ENCODE results near the gene TEK. TPM values are rescaled to one million over a fixed set of nuclear protein-coding genes. Genes with fewer than 3 reads are reported as not detected.

Gene TEK
- total and polyA plus RNA-seq, 8 donors: 0.56 to 25.5 (median 2.0) TPM; not detected in 1

DNA sequence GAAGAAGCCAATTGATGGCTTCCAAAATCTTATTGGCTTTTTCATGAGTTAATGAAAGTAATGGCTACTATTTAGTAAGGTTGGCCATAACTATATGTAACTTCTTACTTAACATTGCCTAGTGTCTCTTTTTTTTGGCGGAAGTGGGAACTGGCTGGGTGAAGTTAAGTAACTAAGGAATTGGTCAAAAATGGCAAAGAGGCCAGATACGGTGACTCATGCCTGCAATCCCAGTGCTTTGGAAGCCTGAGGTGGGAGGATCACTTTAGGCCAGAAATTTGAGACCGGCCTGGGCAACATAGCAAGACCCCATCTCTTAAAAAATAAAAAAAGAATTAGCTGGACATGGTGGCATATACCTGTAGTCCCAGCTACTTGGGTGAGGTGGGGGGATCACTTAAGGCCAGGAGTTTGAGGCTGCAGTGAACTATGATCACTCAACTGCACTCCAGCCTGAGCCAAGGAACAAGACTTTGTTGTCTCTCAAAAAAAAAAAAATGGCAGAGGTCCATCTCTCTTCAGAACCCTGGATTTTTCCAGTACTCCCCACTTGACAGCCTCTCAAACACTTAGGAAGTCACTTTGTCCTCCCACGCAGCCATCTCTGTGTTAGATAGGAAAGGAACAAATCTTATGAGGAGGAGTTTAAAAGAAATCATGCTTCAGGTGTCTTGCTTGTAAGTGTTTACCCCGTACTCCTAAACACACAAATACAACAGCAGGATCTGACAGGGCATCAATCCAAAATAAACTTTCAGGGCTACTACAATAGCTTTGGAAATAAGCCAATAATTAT is 75.7 kb downstream of the TEK start:
- 39 to 76% (median 67%) methylated on average over 5 of the region's 5 CpGs for WGBS, 5 donors

DNA sequence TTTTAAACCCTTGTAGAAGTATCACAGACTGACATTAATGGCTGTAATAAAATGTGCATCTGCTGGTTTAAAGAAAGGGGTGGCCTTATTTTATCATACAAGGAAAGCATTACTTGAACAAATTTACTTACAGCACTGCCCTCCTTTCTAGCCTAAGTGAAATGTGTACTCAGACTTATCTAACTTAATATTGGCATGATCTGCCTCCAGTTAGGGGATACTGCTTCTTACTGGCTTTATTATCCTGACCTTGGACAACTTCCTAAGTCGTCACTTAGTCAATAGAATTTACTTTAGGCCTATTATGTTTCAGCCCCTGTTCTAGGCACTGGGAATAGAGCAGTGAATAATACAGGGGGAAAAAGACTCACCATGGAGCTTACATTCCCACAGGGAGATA is 79.4 kb downstream of the TEK start:
- H3K9me3 ChIP-seq: no peaks in the 10 kb centered on the region
- no peaks in the 10 kb centered on the region for H3K36me3 ChIP-seq
- TF ChIP-seq, protein P1, sequence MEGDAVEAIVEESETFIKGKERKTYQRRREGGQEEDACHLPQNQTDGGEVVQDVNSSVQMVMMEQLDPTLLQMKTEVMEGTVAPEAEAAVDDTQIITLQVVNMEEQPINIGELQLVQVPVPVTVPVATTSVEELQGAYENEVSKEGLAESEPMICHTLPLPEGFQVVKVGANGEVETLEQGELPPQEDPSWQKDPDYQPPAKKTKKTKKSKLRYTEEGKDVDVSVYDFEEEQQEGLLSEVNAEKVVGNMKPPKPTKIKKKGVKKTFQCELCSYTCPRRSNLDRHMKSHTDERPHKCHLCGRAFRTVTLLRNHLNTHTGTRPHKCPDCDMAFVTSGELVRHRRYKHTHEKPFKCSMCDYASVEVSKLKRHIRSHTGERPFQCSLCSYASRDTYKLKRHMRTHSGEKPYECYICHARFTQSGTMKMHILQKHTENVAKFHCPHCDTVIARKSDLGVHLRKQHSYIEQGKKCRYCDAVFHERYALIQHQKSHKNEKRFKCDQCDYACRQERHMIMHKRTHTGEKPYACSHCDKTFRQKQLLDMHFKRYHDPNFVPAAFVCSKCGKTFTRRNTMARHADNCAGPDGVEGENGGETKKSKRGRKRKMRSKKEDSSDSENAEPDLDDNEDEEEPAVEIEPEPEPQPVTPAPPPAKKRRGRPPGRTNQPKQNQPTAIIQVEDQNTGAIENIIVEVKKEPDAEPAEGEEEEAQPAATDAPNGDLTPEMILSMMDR (IDR thresholded peaks at IDR 0.05): no peak
- TF ChIP-seq POLR2AphosphoS5 (IDR thresholded peaks at IDR 0.05) (peak in 1 of 3 donors; percentile 42), EP300 (IDR thresholded peaks at IDR 0.05) (no peak), POLR2A (IDR thresholded peaks at IDR 0.05) (no peak)
- 25 to 45% (median 32%) methylated on average over 1 of the region's 1 CpG for WGBS, 5 donors
- peak in 1 of 2 donors; percentile 46 for DNase-seq
- H3K27ac ChIP-seq: no peak overlapping the region
- H3K4me3 ChIP-seq: no peak overlapping the region
- H3K4me1 ChIP-seq: peaks cover 3 to 45% (median 15%) of the 10 kb centered on the region in 4 donors
- intact Hi-C loops (cut with DNase I; ENCODE audit: low total_unique reads): no loop called here
- no peaks in the 10 kb centered on the region for H3K27me3 ChIP-seq

More for the DNA sequence above, 75.7 kb downstream of the TEK start:
- Histone ChIP-seq H3K27ac (peak overlapping the region in 2 of 5 donors; percentile 3 to 30), H3K9me3 (no peaks in the 10 kb centered on the region), H3K36me3 (no peaks in the 10 kb centered on the region), H3K4me3 (no peak overlapping the region), H3K4me1 (peaks cover 9 to 68% (median 21%) of the 10 kb centered on the region in 4 donors), H3K27me3 (no peaks in the 10 kb centered on the region)
- intact Hi-C loops (cut with DNase I; ENCODE audit: low total_unique reads): no loop called here
- peak in 1 of 2 donors; percentile 36 for DNase-seq
- TF ChIP-seq, protein P1 (IDR thresholded peaks at IDR 0.05): no peak
- TF ChIP-seq POLR2AphosphoS5 (IDR thresholded peaks at IDR 0.05) (peak in 1 of 3 donors; percentile 29), POLR2A (IDR thresholded peaks at IDR 0.05) (no peak), EP300 (IDR thresholded peaks at IDR 0.05) (no peak)

DNA sequence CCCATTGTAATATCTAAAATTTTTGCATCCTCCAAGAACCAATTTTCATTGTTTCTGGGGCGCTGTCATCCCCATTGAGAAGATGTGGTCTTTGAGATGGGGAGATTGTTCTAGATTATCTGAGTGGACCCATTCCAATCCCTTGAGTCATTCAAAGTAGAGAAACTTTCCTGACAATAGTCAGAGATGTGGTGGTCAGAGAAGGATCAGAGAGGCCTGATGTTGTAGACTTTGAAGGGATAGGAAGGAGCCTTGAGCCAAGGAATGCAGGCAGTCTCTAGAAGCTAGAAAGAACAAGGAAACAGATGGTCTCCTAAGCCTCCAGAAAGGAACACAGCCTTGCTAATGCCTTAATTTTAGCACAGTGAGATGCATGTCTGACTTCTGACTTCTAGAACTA is 80.4 kb downstream of the TEK start:
- 92 to 100% (median 98%) methylated on average over 1 of the region's 1 CpG for WGBS, 5 donors
- H3K27ac ChIP-seq: no peak overlapping the region
- H3K27me3 ChIP-seq: no peaks in the 10 kb centered on the region
- intact Hi-C loops (cut with DNase I; ENCODE audit: low total_unique reads): no loop called here
- peaks cover 3 to 35% (median 13%) of the 10 kb centered on the region in 4 donors for H3K4me1 ChIP-seq
- no peak overlapping the region for H3K4me3 ChIP-seq
- TF ChIP-seq POLR2A (IDR thresholded peaks at IDR 0.05) (no peak), EP300 (IDR thresholded peaks at IDR 0.05) (no peak), POLR2AphosphoS5 (IDR thresholded peaks at IDR 0.05) (no peak)
- TF ChIP-seq, protein P1 (IDR thresholded peaks at IDR 0.05): no peak
- no peaks in the 10 kb centered on the region for H3K36me3 ChIP-seq
- DNase-seq: no peak
- no peaks in the 10 kb centered on the region for H3K9me3 ChIP-seq

DNA sequence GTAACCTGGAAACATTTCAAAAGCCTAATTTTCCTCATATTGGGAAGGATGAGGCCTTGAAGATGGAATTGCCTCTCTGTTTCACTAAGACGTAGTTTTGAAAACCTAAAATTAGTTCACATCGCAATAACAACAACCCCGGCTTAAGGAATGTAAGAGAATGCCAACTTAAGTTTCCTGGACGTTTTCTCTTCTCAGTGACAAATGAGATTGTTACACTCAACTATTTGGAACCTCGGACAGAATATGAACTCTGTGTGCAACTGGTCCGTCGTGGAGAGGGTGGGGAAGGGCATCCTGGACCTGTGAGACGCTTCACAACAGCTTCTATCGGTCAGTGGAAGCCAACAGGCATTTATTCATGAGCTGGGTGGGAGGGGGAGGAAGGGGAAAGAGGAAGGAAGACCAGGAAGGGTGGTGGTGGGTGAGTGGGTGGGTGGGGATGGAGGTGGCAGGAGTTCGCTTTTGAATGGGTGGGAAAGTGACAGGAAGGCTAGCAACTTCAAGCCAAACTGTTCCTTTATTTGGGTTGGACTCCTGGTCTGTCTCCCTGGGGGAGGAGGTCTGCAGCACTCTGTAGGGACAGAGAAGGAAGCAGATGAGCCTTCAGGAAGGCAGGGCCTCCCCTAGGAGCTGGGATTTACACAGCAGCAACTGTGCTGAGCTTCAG is 83.4 kb downstream of the TEK start:
- Histone ChIP-seq H3K9me3 (no peaks in the 10 kb centered on the region), H3K36me3 (no peaks in the 10 kb centered on the region), H3K4me3 (no peak overlapping the region), H3K4me1 (peaks cover 0 to 13% (median 9%) of the 10 kb centered on the region in 4 donors), H3K27me3 (no peaks in the 10 kb centered on the region), H3K27ac (no peak overlapping the region)
- 53 to 77% (median 69%) methylated on average over 10 of the region's 10 CpGs for WGBS, 5 donors
- intact Hi-C loops (cut with DNase I; ENCODE audit: low total_unique reads): no loop called here
- no peak for DNase-seq
- TF ChIP-seq EP300 (IDR thresholded peaks at IDR 0.05): no peak
- TF ChIP-seq POLR2A (IDR thresholded peaks at IDR 0.05): no peak
- TF ChIP-seq, protein P1 (IDR thresholded peaks at IDR 0.05): no peak
- no peak for TF ChIP-seq POLR2AphosphoS5 (IDR thresholded peaks at IDR 0.05)

Data from stomach (tissue), 9 donors.